Panc1 (cell line): ENCODE data around the gene STUB1. TPM values are rescaled to one million over a fixed set of nuclear protein-coding genes. Genes with fewer than 3 reads are reported as not detected.
A peak's percentile ranks its signal among the peaks of the same experiment; 100 is the strongest.

ENCODE experiments used
- ATAC-seq: fragments of 200-7000 bp; cut with Tn5 transposase; 2 replicates; pipeline ENCODE4 v1.9.1; 2020; ENCODE audit warnings: mild to moderate bottlenecking, moderate library complexity
- BruUV-seq: library from RNA; stranded (reverse); fragments of 400-500 nt; replicated peaks from 2 replicates; lab custom pipeline; 2021; lab: Mats Ljungman, UMichigan
- CTCF ChIA-PET: fragments of 300-600 bp; sonication (Branson Sonifier 250); formaldehyde crosslinking; loops from one replicate; lab custom pipeline; 2022; ENCODE audit warnings: antibody characterized with exemption; lab: Charles Lee
- POLR2A ChIA-PET: fragments of 300-600 bp; sonication (Branson Sonifier 250); formaldehyde crosslinking; loops from one replicate; lab custom pipeline; 2022; ENCODE audit warnings: antibody characterized with exemption; lab: Charles Lee
- DNase-seq: peaks from one replicate; pipeline ENCODE4 v3.0.0-alpha.2; 2010; ENCODE audit warnings: low read depth, low spot score
- H3K27ac ChIP-seq: 2 replicates; pipeline ENCODE4 v1.5.1; 2011; ENCODE audit warnings: mild to moderate bottlenecking, low read length, inconsistent platforms
- H3K27me3 ChIP-seq: fragments of 200-500 bp; sonication (Bioruptor generic); 2 replicates; pipeline ENCODE4 v1.6.0; 2014; ENCODE audit warnings: low read length, inconsistent platforms; ENCODE audit not compliant: control insufficient read depth, insufficient read depth
- H3K36me3 ChIP-seq: fragments of 200-500 bp; sonication (Bioruptor generic); 2 replicates; pipeline ENCODE4 v1.5.1; 2014; ENCODE audit warnings: inconsistent platforms, mild to moderate bottlenecking, low read length, moderate library complexity; ENCODE audit not compliant: control insufficient read depth, insufficient read depth
- H3K4me1 ChIP-seq: 2 replicates; pipeline ENCODE4 v1.5.1; 2011; ENCODE audit warnings: inconsistent platforms, mild to moderate bottlenecking, low read length, moderate library complexity; ENCODE audit not compliant: control insufficient read depth, insufficient read depth
- H3K4me3 ChIP-seq, 2 experiments: 2 replicates each; pipeline ENCODE4 v1.5.1; 2011 to 2012; ENCODE audit warnings: low read depth in 2 of 2, low read length in 2 of 2, mild to moderate bottlenecking in 2 of 2, inconsistent platforms in 1 of 2, moderate library complexity in 1 of 2
- H3K9me3 ChIP-seq: fragments of 200-500 bp; sonication (Bioruptor generic); 2 replicates; pipeline ENCODE4 v1.5.1; 2014; ENCODE audit warnings: low read depth, mild to moderate bottlenecking, inconsistent platforms, low read length, moderate library complexity; ENCODE audit not compliant: control insufficient read depth, insufficient read depth
- CTCF ChIP-seq: fragments of 450-650 bp; IDR thresholded peaks from 2 replicates; pipeline ENCODE4 v1.5.1; 2017; ENCODE audit warnings: mild to moderate bottlenecking
- POLR2AphosphoS5 ChIP-seq: IDR thresholded peaks from 2 replicates; pipeline ENCODE4 v1.6.1; 2012; ENCODE audit warnings: mild to moderate bottlenecking, low read depth, low read length, moderate library complexity
- REST ChIP-seq, 2 experiments: IDR thresholded peaks; 2 replicates each; pipeline ENCODE4 v1.6.1; 2011 to 2012; ENCODE audit warnings: low read depth in 2 of 2, control low read depth in 1 of 2, low read length in 1 of 2, mild to moderate bottlenecking in 1 of 2, moderate library complexity in 1 of 2; ENCODE audit not compliant: insufficient read depth in 1 of 2
- SIN3A ChIP-seq: IDR thresholded peaks from 2 replicates; pipeline ENCODE4 v1.6.1; 2012; ENCODE audit warnings: low read depth, mild to moderate bottlenecking, low read length, moderate library complexity, borderline replicate concordance; ENCODE audit not compliant: insufficient read depth
- TCF7L2 ChIP-seq: IDR thresholded peaks from 2 replicates; pipeline ENCODE4 v1.6.1; 2011; ENCODE audit warnings: mild to moderate bottlenecking, low read depth, low read length, inconsistent platforms
- in situ Hi-C: cut with HindIII; loops from 2 replicates; pipeline ENCODE4 v1.10.0; 2016; ENCODE audit warnings: low sequenced_read_pairs, low pct_unique_long_range_greater_than_20kb
- intact Hi-C: fragments of 100-400 bp; cut with micrococcal nuclease; formaldehyde crosslinking; loops from one replicate; pipeline ENCODE4 v1.10.0; 2022; ENCODE audit not compliant: unreplicated experiment
- total RNA-seq: library from RNA; stranded (reverse); gene quantifications from one replicate; pipeline ENCODE4 v1.2.1, GENCODE V29; 2021; ENCODE audit not compliant: unreplicated experiment

Gene STUB1
- total RNA-seq, 1 experiment from 2014 or later, result 217 TPM

- intact Hi-C loops, result no loop called here
- no TSS peak for BruUV-seq
- no peaks in the 10 kb centered on the region for H3K27me3 ChIP-seq
- H3K36me3 ChIP-seq, result no peaks in the 10 kb centered on the region
- peaks cover 35% of the 10 kb centered on the region for H3K4me1 ChIP-seq
- ATAC-seq (no peak), DNase-seq (no peak)
- ChIA-PET CTCF (no interaction called here), POLR2A (no interaction called here)
- no peaks in the 10 kb centered on the region for H3K9me3 ChIP-seq
- peak overlapping the region; percentile 59 to 76 for H3K4me3 ChIP-seq
- TF ChIP-seq SIN3A (no peak), CTCF (no peak), POLR2AphosphoS5 (no peak), REST (IDR thresholded peaks at IDR 0.05; ENCODE audit: insufficient read depth in 1 of 2, low read depth in 2 of 2, low read length in 1 of 2) (no peak), TCF7L2 (no peak)
- in situ Hi-C loops, result no loop called here
- no peak overlapping the region; the same call in 1 of the 2 replicates for H3K27ac ChIP-seq
Measured at GRCh38 chr16:634996-635395, 45.2 kb upstream of the STUB1 start.

GRCh38 chr16:635573-636205 lies 44.5 kb upstream of the STUB1 start:
- H3K4me3 ChIP-seq, result peak overlapping the region; percentile 59 to 76
- TF ChIP-seq TCF7L2 (no peak; the same call in 1 of the 2 replicates), POLR2AphosphoS5 (no peak), SIN3A (no peak), REST (IDR thresholded peaks at IDR 0.05; ENCODE audit: insufficient read depth in 1 of 2, low read depth in 2 of 2, low read length in 1 of 2) (no peak), CTCF (no peak)
- H3K4me1 ChIP-seq, result peaks cover 31% of the 10 kb centered on the region
- H3K36me3 ChIP-seq, result no peaks in the 10 kb centered on the region
- no peaks in the 10 kb centered on the region for H3K9me3 ChIP-seq
- no TSS peak for BruUV-seq
- in situ Hi-C loops, result no loop called here
- POLR2A ChIA-PET, result no interaction called here
- no peaks in the 10 kb centered on the region for H3K27me3 ChIP-seq
- peak overlapping the region; percentile 86 for H3K27ac ChIP-seq
- no peak for DNase-seq
- peak; percentile 12 for ATAC-seq
- intact Hi-C loops, result no loop called here
- CTCF ChIA-PET, result interaction anchor here (1.1 kb wide), 1 partner anchor 35 kb away, joined by 4 read pairs; no protein-coding TSS in a partner anchor
